Ovary (tissue), 3 donors: ENCODE results near the gene CNTNAP5.

Experiments used
- EP300 ChIP-seq: sonication (generic); formaldehyde crosslinking; IDR thresholded peaks from one replicate; pipeline ENCODE4 v1.6.1; 2017; ENCODE audit warnings: antibody characterized with exemption
- TF ChIP-seq, protein P1 (sequence below), 3 donors: fragments of 450-650 bp in 2 of 3; fragments of 200-600 bp in 1 of 3; IDR thresholded peaks; one replicate each; pipeline versions ENCODE4 v1.5.1 to v1.8.0; 2016 to 2022; ENCODE audit warnings: antibody characterized with exemption in 3 of 3, mild to moderate bottlenecking in 1 of 3
- donor health status: DM: no; HTN: no; CAD: no.

DNA sequence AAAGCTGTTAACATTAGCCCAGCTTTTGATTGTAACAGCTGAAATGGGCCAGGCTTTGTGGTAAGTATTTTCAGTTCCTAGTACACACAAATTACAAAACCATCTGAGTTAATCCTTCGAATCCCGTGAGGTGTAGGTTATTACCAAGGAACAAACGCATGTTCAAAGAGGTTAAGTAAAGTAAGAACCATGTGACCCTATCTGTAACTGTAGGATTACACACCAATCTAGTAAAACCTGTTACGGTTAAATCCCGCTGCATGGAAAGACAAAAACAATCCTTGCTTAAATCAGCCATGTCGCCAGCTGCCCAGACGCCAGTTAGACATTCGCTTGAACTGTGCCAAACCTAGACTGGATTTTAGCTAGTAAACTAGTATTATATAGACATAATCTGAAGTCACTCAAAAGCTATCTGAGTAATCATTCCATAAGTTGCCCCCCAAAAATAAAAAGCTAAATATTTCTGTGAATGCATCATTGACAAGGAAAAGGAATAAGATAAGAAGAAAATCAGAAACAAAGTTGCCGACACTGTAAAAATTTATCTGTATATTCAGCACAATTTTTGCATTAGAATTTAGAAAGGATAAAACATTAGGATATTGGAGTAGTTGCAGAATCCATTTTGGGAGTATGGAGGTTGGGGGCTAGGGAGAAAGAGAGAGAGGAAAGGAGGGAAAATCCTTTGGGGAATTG, 638.0 kb downstream of the CNTNAP5 start:
- TF ChIP-seq, protein P1, sequence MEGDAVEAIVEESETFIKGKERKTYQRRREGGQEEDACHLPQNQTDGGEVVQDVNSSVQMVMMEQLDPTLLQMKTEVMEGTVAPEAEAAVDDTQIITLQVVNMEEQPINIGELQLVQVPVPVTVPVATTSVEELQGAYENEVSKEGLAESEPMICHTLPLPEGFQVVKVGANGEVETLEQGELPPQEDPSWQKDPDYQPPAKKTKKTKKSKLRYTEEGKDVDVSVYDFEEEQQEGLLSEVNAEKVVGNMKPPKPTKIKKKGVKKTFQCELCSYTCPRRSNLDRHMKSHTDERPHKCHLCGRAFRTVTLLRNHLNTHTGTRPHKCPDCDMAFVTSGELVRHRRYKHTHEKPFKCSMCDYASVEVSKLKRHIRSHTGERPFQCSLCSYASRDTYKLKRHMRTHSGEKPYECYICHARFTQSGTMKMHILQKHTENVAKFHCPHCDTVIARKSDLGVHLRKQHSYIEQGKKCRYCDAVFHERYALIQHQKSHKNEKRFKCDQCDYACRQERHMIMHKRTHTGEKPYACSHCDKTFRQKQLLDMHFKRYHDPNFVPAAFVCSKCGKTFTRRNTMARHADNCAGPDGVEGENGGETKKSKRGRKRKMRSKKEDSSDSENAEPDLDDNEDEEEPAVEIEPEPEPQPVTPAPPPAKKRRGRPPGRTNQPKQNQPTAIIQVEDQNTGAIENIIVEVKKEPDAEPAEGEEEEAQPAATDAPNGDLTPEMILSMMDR (IDR thresholded peaks at IDR 0.05): no peak
- no peak for TF ChIP-seq EP300
